HepG2 (cell line): ENCODE data around the gene TEKT5. TPM values are rescaled to one million over a fixed set of nuclear protein-coding genes. Genes with fewer than 3 reads are reported as not detected.

Experiments
- ATAC-seq: fragments of 200-7000 bp; cut with Tn5 transposase; 3 replicates; pipeline ENCODE4 v1.9.1; 2020; ENCODE audit warnings: mild to moderate bottlenecking, moderate library complexity
- BruUV-seq: library from RNA; stranded (reverse); fragments of 400-500 nt; replicated peaks from 2 replicates; lab custom pipeline; 2021; lab: Mats Ljungman, UMichigan
- CTCF ChIA-PET: fragments of 300-600 bp; formaldehyde crosslinking; extraction: SDS; loops from one replicate; lab custom pipeline; 2021; ENCODE audit warnings: low total read pairs, inconsistent platforms, low intra/inter-chr PET ratio; lab: Yijun Ruan, JAX
- POLR2A ChIA-PET: fragments of 350-600 bp; sonication (Branson Sonifier 250); formaldehyde crosslinking; loops from one replicate; lab custom pipeline; 2020; ENCODE audit warnings: antibody characterized with exemption, inconsistent platforms; lab: Yijun Ruan, JAX
- DNase-seq: peaks from one replicate; pipeline ENCODE4 v3.0.0-alpha.2; 2015; ENCODE audit warnings: low spot score
- FAIRE-seq: peaks from 3 replicates; lab custom pipeline; 2011; peaks lifted over from hg19 to GRCh38; lab: Jason Lieb, UNC
- H2AFZ ChIP-seq: one replicate; pipeline ENCODE4 v1.6.1; 2011; ENCODE audit warnings: low read length, inconsistent platforms
- H3K27ac ChIP-seq: fragments of 300-600 bp; 3 replicates; pipeline ENCODE4 v1.8.0; 2011; ENCODE audit warnings: mixed run types, mild to moderate bottlenecking, mixed read lengths, low read length, inconsistent platforms; ENCODE audit not compliant: insufficient read depth; ENCODE audit errors: extremely low read length
- H3K27me3 ChIP-seq, 2 experiments: fragments of 200-600 bp in 1 of 2; 2 replicates in 1 of 2; 3 replicates in 1 of 2; pipeline versions ENCODE4 v1.6.0 to v1.8.0; 2011; ENCODE audit warnings: low read length in 2 of 2, mild to moderate bottlenecking in 2 of 2, moderate library complexity in 2 of 2, inconsistent platforms in 1 of 2; ENCODE audit not compliant: insufficient read depth in 2 of 2, control insufficient read depth in 1 of 2
- H3K36me3 ChIP-seq, 2 experiments: fragments of 200-600 bp in 1 of 2; replicated peaks in 1 of 2; 2 replicates in 1 of 2; 3 replicates in 1 of 2; pipeline versions ENCODE4 v1.5.1 to v1.8.0; 2011; ENCODE audit warnings: low read length in 2 of 2, inconsistent platforms in 1 of 2; ENCODE audit not compliant: insufficient read depth in 2 of 2, control insufficient read depth in 1 of 2
- H3K4me1 ChIP-seq: 2 replicates; pipeline ENCODE4 v1.5.1; 2012; ENCODE audit warnings: low read length, inconsistent platforms; ENCODE audit not compliant: insufficient read depth
- H3K4me2 ChIP-seq: 2 replicates; pipeline ENCODE4 v1.6.0; 2011; ENCODE audit warnings: low read depth, low read length, inconsistent platforms
- H3K4me3 ChIP-seq, 3 experiments: fragments of 200-600 bp in 1 of 3; sonication (generic), shearing (Covaris generic) in 1 of 3; replicated peaks in 1 of 3; 2 replicates each; pipeline ENCODE4 v1.5.1; 2011 to 2016; ENCODE audit warnings: low read length in 3 of 3, inconsistent platforms in 2 of 3, low read depth in 2 of 3, mild to moderate bottlenecking in 2 of 3, control low read depth in 1 of 3, mixed read lengths in 1 of 3; ENCODE audit not compliant: insufficient read depth in 1 of 3
- H3K79me2 ChIP-seq: one replicate; pipeline ENCODE4 v1.6.1; 2011; ENCODE audit warnings: low read length, inconsistent platforms; ENCODE audit not compliant: insufficient read depth
- H3K9ac ChIP-seq: 2 replicates; pipeline ENCODE4 v1.6.0; 2011; ENCODE audit warnings: mild to moderate bottlenecking, low read depth, low read length, inconsistent platforms; ENCODE audit not compliant: insufficient read depth
- H3K9me3 ChIP-seq: 2 replicates; pipeline ENCODE4 v1.5.1; 2012; ENCODE audit warnings: mild to moderate bottlenecking, low read length
- H4K20me1 ChIP-seq: 2 replicates; pipeline ENCODE4 v1.6.0; 2011; ENCODE audit warnings: inconsistent platforms, mild to moderate bottlenecking, low read length, moderate library complexity; ENCODE audit not compliant: insufficient read depth
- MXI1 ChIP-seq: IDR thresholded peaks from 3 replicates; pipeline ENCODE4 v1.6.1; 2012; ENCODE audit warnings: low read depth, low read length, inconsistent platforms, borderline replicate concordance
- ZFX ChIP-seq: sonication (generic); formaldehyde crosslinking; IDR thresholded peaks from 2 replicates; pipeline ENCODE4 v1.4.0; 2020; ENCODE audit warnings: mild to moderate bottlenecking, low read depth, missing genetic modification reagents, moderate library complexity
- WGBS: methylation state at CpG from one replicate; pipeline ENCODE4 v1.1.6; 2017; ENCODE audit warnings: low lambda C conversion rate; 5-methylcytosine and 5-hydroxymethylcytosine counted together
- in situ Hi-C: cut with HindIII; loops from 2 replicates; pipeline ENCODE4 v1.10.0; 2017; ENCODE audit warnings: low pct_unique_long_range_greater_than_20kb; ENCODE audit not compliant: extremely low pct_ligation_motif_present
- intact Hi-C: fragments of 100-400 bp; cut with micrococcal nuclease; formaldehyde crosslinking; loops from one replicate; pipeline ENCODE4 v1.10.0; 2022; ENCODE audit not compliant: unreplicated experiment
- polyA plus RNA-seq, 8 experiments: library from polyadenylated mRNA; depleted of rRNA in 3 of 8; stranded (reverse) in 7 of 8; unstranded in 1 of 8; fragments of >200 nt; fragmentation: Illumina TruSeq in 4 of 8; extraction: Trizol in 4 of 8; gene quantifications; 2 replicates each; pipeline versions ENCODE4 v1.2.1 to v1.2.3, GENCODE V29; 2011 to 2016; ENCODE audit warnings: low read depth in 4 of 8, missing spikeins in 1 of 8, mixed read lengths in 1 of 8; ENCODE audit not compliant: insufficient read depth in 1 of 8
- total RNA-seq, 5 experiments: library from RNA; depleted of rRNA; stranded (reverse); fragments of >200 nt; fragmentation: Illumina TruSeq; extraction: Trizol; gene quantifications; 2 replicates each; pipeline ENCODE4 v1.2.3, GENCODE V29; 2016; ENCODE audit warnings: low read depth in 1 of 5
- TF ChIP-seq, protein P1 (sequence below): sonication (generic); formaldehyde crosslinking; conservative IDR thresholded peaks from 2 replicates; pipeline ENCODE4 v1.4.0; 2020; ENCODE audit warnings: missing genetic modification reagents

The TEKT5 gene
- total and polyA plus RNA-seq, 2 of the 13 experiments (the other 11 are each of a cell fraction or from before 2014, with no cell fraction given) = 0.16 TPM; not detected in 1

DNA sequence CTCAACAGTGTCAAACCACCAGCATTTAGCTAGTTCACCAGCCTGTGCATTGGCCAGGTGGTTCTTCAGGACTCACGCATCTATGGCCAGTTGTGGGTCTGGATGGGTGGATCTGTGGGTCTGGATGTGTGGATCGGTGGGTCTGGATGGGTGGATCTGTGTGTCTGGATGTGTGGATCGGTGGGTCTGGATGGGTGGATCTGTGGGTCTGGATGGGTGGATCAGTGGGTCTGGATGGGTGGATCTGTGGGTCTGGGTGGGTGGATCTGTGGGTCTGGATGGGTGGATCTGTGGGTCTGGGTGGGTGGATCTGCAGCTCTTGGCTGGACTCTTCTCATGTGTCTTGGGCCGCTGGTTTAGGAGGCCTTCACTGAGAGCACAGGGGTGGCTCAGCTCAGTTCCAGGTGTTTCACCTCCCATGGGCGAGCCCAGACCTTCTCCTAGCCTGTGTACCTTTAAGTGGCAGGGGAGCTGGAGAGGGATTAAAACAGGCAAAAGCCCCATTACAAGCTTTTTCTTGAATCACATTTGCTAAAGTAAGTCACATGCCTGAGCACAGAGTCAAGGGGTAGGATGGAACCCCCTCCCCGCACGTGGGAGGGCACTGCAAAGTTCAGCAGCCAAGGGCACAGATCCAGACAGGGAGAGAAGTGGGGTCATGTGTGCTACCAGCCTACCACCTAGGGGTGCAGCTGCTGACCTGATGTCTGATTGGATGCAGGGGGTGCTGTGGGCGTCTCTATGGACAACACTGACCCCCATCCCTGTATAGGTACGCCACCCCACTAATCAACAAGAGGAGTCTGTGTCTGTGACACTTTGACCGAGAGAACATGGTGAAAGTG lies 45.5 kb upstream of the TEKT5 start:
- H2AFZ ChIP-seq = no peak overlapping the region
- FAIRE-seq = no peak
- no peaks in the 10 kb centered on the region; a peak in 1 of 5 replicates for H3K27me3 ChIP-seq
- in situ Hi-C loops = loop anchor here (5.0 kb wide), 4 partner anchors 182 to 483 kb away; no protein-coding TSS in a partner anchor
- DNase-seq = no peak
- POLR2A ChIA-PET = interaction anchor here (0.6 to 1.7 kb wide), 3 partner anchors 220 to 378 kb away, joined by 3 to 5 read pairs (median 5); partner anchors contain the start of gene ATF7IP2
- H3K36me3 ChIP-seq = no peaks in the 10 kb centered on the region
- H3K4me2 ChIP-seq = no peak overlapping the region
- H3K4me1 ChIP-seq = peaks cover 45% of the 10 kb centered on the region
- no peaks in the 10 kb centered on the region for H3K79me2 ChIP-seq
- H3K9me3 ChIP-seq = no peaks in the 10 kb centered on the region
- no peak for ATAC-seq
- TF ChIP-seq, protein P1, sequence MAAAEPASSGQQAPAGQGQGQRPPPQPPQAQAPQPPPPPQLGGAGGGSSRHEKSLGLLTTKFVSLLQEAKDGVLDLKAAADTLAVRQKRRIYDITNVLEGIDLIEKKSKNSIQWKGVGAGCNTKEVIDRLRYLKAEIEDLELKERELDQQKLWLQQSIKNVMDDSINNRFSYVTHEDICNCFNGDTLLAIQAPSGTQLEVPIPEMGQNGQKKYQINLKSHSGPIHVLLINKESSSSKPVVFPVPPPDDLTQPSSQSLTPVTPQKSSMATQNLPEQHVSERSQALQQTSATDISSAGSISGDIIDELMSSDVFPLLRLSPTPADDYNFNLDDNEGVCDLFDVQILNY (CRISPR knock-in tag) = no peak
- TF ChIP-seq ZFX = no peak
- TF ChIP-seq MXI1 = 0 out of 3 replicates have a peak, but pooled peaks have one; percentile 16
- TF ChIP-seq, all 625 proteins: peak for 1
- H3K27ac ChIP-seq = no peak overlapping the region
- H3K4me3 ChIP-seq = no peak overlapping the region
- 79% methylated on average over 9 of the region's 10 CpGs for WGBS
- H3K9ac ChIP-seq = no peak overlapping the region
- intact Hi-C loops = loop anchor here (5.0 to 10.0 kb wide), 2 partner anchors 93 to 355 kb away; partner anchors contain the start of gene ATF7IP2
- no peaks in the 10 kb centered on the region for H4K20me1 ChIP-seq
- no TSS peak for BruUV-seq
- CTCF ChIA-PET = interaction anchor here (7.5 kb wide), 1 partner anchor 226 kb away, joined by 136 read pairs; no protein-coding TSS in a partner anchor
